EH (cell line): Measurements from ENCODE around the gene PKIG.

Experiments
- DNase-seq: peaks from one replicate; pipeline ENCODE4 v3.0.0-alpha.2; 2015; ENCODE audit warnings: low read depth

Gene PKIG

DNA sequence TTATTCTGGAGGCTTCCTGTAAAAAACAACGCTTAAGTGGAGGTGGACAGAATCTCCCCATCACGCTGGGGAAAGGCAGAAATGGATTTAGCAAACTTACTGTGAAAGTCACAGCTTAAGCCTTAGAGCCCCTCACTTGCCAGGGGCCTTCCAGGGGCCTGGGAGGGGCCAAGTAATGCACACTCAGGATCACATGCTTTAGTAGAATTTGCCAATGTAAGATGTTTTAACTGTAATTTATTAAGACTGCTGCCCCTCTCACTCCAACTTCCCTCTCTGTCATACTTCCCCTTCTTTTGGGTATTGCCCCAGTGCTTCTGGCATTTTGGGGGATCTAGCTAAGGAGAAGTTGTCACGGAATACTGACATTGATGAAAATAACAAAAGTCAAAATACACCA lies 81.8 kb downstream of the PKIG start:
- DNase-seq: no peak

DNA sequence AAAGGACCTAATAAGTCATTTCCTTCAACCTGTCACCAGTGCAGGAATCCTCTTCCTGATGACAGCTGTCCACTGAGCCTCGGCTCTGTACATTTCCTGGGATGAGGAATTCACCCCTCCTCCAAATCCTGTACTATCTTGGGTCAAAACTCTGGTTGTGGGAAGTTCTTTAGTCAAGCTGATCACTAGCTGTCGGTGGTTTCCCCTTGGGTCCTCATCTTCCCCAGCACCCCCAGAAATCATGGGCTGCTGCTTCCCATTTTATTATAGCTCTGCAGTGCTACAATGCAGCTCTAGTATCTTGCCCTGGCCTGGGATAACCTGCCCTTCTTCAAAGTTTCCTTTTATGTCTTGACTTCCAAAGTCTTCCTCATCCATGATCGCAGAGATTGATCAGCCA lies 83.7 kb downstream of the PKIG start:
- DNase-seq: no peak
